Spleen (tissue), 11 donors: ENCODE data around the gene RBPJL. TPM values are rescaled to one million over a fixed set of nuclear protein-coding genes. Genes with fewer than 3 reads are reported as not detected.

Experiments used
- DNase-seq: peaks from one replicate; pipeline ENCODE4 v3.0.0-alpha.2; 2020
- H3K27ac ChIP-seq, 8 donors: fragments of 200-600 bp; sonication (generic) in 7 of 8; 1 replicate in 4 of 8; 2 replicates in 4 of 8; pipeline versions ENCODE4 v1.5.0 to v1.8.0; 2016 to 2021; ENCODE audit warnings: inconsistent platforms in 4 of 8, mild to moderate bottlenecking in 4 of 8, moderate library complexity in 1 of 8
- H3K27me3 ChIP-seq, 7 donors: fragments of 200-600 bp; sonication (generic) in 6 of 7; replicated peaks in 1 of 7; 1 replicate in 4 of 7; 2 replicates in 3 of 7; pipeline versions ENCODE4 v1.5.0 to v1.8.0; 2016 to 2021; ENCODE audit warnings: inconsistent platforms in 3 of 7, mild to moderate bottlenecking in 1 of 7
- H3K36me3 ChIP-seq, 6 donors: fragments of 200-600 bp; sonication (generic) in 5 of 6; 1 replicate in 4 of 6; 2 replicates in 2 of 6; pipeline versions ENCODE4 v1.5.0 to v1.8.0; 2016 to 2021; ENCODE audit warnings: inconsistent platforms in 2 of 6
- H3K4me1 ChIP-seq, 6 donors: fragments of 200-600 bp; sonication (generic) in 5 of 6; 1 replicate in 3 of 6; 2 replicates in 3 of 6; pipeline versions ENCODE4 v1.5.0 to v1.8.0; 2016 to 2021; ENCODE audit warnings: inconsistent platforms in 3 of 6
- H3K4me3 ChIP-seq, 8 donors: fragments of 200-600 bp; sonication (generic) in 7 of 8; 1 replicate in 4 of 8; 2 replicates in 4 of 8; pipeline versions ENCODE4 v1.5.0 to v1.8.0; 2016 to 2021; ENCODE audit warnings: inconsistent platforms in 4 of 8, mild to moderate bottlenecking in 4 of 8, moderate library complexity in 2 of 8
- H3K9me3 ChIP-seq, 8 donors: fragments of 200-600 bp; sonication (generic) in 7 of 8; 1 replicate in 4 of 8; 2 replicates in 4 of 8; pipeline versions ENCODE4 v1.5.0 to v1.8.0; 2016 to 2021; ENCODE audit warnings: inconsistent platforms in 4 of 8
- POLR2A ChIP-seq, 3 donors: fragments of 450-650 bp; IDR thresholded peaks; one replicate each; pipeline ENCODE4 v1.5.1; 2017; ENCODE audit warnings: antibody characterized with exemption in 3 of 3, mild to moderate bottlenecking in 1 of 3
- POLR2AphosphoS5 ChIP-seq, 3 donors: sonication (generic); formaldehyde crosslinking; IDR thresholded peaks; one replicate each; pipeline ENCODE4 v1.5.1; 2017; ENCODE audit warnings: antibody characterized with exemption in 3 of 3
- WGBS, 5 donors: extraction: QIAGEN DNeasy Blood & Tissue Kit in 3 of 5; methylation state at CpG; one replicate each; pipeline versions ENCODE4 v1.1.5 to v1.1.7; 2013 to 2018; 5-methylcytosine and 5-hydroxymethylcytosine counted together
- intact Hi-C: fragments of 100-400 bp; cut with DNase I; formaldehyde crosslinking; loops from one replicate; pipeline ENCODE4 v1.15.0; 2023; ENCODE audit warnings: low total_unique reads
- polyA plus RNA-seq, 3 donors: library from polyadenylated mRNA; stranded (reverse); fragments of 200-250 nt; gene quantifications; one replicate each; pipeline ENCODE4 v1.2.1, GENCODE V29; 2013
- total RNA-seq, 7 donors: library from RNA; depleted of rRNA in 3 of 7; stranded (reverse); fragments of >200 nt in 3 of 7; fragmentation: NEBNext Ultra II Directional in 4 of 7; extraction: Animal tissue kit (Norgen Biotek cat#: 25700) in 4 of 7; gene quantifications; one replicate each; pipeline versions ENCODE4 v1.1.0 to v1.2.1, GENCODE V29; 2016 to 2021
- TF ChIP-seq, protein P1 (sequence below), 11 experiments: fragments of 200-600 bp in 7 of 11; fragments of 450-650 bp in 4 of 11; sonication (generic) in 4 of 11; IDR thresholded peaks in 8 of 11; conservative IDR thresholded peaks in 3 of 11; 1 replicate in 7 of 11; 2 replicates in 4 of 11; pipeline versions ENCODE4 v1.4.0 to v1.8.0; 2016 to 2021; ENCODE audit warnings: antibody characterized with exemption in 11 of 11, inconsistent platforms in 4 of 11, mild to moderate bottlenecking in 1 of 11
- donor health status: healthy with polysubstance abuse.
- donor health status: DM: no; HTN: no; CAD: no; lungs with moderate emphysema.
- donor health status: DM: no; HTN: no; CAD: no.
- donor health status: Bipolar disorder and iron deficiency.
- donor health status: healthy.
- donor health status: DM: no; HTN: no; CAD: no.
- donor health status: DM: yes; HTN: yes; CAD: no.

The RBPJL gene
- total and polyA plus RNA-seq, 10 donors, result 0.05 to 0.09 TPM; not detected in 8

DNA sequence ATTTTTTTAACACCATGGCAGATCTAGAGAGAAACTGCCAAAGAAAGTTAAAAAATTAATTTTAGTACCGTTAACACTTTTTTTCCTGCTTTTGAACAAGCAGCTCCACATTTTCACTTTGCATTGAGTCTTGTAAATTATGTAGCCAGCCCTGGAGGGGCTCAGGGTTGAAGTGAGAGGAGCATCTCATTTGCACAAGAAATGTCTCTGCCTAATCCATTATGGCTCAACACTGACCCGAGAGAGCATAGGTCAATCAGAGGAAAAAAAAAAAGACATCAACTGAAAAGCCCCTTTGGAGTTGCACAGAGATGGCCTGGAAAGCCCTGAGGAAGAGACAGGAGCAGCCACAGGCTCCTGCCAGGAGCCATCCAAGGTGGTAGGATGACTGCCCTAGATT is 48.0 kb upstream of the RBPJL start:
- 46 to 62% (median 58%) methylated on average over 2 of the region's 2 CpGs for WGBS, 5 donors
- Histone ChIP-seq H3K36me3 (no peaks in the 10 kb centered on the region), H3K4me1 (peaks cover 0 to 17% (median 4%) of the 10 kb centered on the region in 6 donors), H3K4me3 (no peak overlapping the region), H3K27ac (no peak overlapping the region), H3K9me3 (no peaks in the 10 kb centered on the region), H3K27me3 (peaks cover 0 to 49% (median 0%) of the 10 kb centered on the region in 7 donors)
- intact Hi-C loops, result no loop called here
- DNase-seq, result no peak
- no peak for TF ChIP-seq POLR2AphosphoS5 (IDR thresholded peaks at IDR 0.05)
- TF ChIP-seq, protein P1, sequence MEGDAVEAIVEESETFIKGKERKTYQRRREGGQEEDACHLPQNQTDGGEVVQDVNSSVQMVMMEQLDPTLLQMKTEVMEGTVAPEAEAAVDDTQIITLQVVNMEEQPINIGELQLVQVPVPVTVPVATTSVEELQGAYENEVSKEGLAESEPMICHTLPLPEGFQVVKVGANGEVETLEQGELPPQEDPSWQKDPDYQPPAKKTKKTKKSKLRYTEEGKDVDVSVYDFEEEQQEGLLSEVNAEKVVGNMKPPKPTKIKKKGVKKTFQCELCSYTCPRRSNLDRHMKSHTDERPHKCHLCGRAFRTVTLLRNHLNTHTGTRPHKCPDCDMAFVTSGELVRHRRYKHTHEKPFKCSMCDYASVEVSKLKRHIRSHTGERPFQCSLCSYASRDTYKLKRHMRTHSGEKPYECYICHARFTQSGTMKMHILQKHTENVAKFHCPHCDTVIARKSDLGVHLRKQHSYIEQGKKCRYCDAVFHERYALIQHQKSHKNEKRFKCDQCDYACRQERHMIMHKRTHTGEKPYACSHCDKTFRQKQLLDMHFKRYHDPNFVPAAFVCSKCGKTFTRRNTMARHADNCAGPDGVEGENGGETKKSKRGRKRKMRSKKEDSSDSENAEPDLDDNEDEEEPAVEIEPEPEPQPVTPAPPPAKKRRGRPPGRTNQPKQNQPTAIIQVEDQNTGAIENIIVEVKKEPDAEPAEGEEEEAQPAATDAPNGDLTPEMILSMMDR (IDR thresholded peaks at IDR 0.05 in 8 of 11, conservative IDR thresholded peaks at IDR 0.05 in 3 of 11), result no peak
- TF ChIP-seq POLR2A (IDR thresholded peaks at IDR 0.05), result no peak

DNA sequence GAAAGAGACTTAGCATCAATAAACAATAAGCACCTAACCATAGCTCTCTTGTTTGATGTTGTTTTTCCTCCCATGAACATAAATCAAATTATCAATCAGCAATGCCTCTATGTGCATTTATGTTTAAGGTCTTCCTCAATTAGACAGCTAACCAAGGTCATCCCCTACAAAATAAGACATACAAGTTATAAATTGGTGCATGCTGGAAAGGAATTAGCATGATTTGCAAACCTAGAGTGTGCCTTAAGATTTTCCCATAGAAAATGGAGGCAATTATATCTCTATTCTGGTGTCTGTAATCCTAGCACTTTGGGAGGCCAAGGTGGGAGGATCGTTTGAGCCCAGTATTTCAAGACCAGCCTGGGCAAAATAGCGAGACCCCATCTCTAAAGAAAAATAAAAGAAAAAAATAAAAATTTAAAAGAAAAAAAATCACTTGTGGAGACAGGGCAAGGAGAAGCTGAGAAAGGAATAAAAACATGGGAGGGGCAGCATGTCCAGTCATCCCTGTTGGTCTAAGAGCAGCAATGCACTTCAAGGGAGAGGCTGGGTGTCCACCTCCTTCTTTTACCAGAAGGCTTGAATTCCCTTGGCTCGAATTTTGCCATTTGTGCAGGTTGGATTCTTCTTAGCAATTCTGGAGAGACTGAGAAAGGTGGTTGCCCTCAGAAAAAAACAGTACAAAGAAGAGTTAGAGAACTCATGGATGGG is 42.9 kb upstream of the RBPJL start:
- no peaks in the 10 kb centered on the region for H3K36me3 ChIP-seq
- no peak overlapping the region for H3K27ac ChIP-seq
- 67 to 82% (median 76%) methylated on average over 3 of the region's 3 CpGs for WGBS, 5 donors
- intact Hi-C loops, result no loop called here
- H3K27me3 ChIP-seq, result peaks cover 0 to 37% (median 0%) of the 10 kb centered on the region in 7 donors
- TF ChIP-seq POLR2AphosphoS5 (IDR thresholded peaks at IDR 0.05) (no peak), POLR2A (IDR thresholded peaks at IDR 0.05) (no peak)
- TF ChIP-seq, protein P1 (IDR thresholded peaks at IDR 0.05 in 8 of 11, conservative IDR thresholded peaks at IDR 0.05 in 3 of 11), result no peak
- DNase-seq, result no peak
- no peaks in the 10 kb centered on the region for H3K9me3 ChIP-seq
- H3K4me3 ChIP-seq, result no peak overlapping the region
- no peaks in the 10 kb centered on the region for H3K4me1 ChIP-seq

DNA sequence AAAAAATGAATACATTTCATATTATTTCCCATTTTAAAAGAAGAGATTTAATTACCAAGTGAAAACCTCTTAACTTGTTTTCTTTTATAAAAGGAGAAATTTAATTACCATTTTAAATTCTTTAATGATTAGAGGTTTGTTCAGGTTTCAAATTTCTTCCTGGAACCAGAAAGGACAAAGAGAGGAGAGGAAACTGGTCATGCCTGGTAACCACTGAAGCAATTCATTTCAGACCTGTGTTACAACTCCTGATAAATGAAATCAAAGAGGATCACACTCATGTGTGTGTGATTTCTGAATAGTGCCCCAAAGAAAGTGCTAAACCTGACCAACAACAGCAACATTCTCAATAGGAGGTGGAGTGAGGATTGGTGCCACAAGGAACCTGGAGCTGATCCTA is 39.7 kb upstream of the RBPJL start:
- H3K27ac ChIP-seq, result no peak overlapping the region
- no peak overlapping the region for H3K4me3 ChIP-seq
- intact Hi-C loops, result no loop called here
- no peak for DNase-seq
- no peaks in the 10 kb centered on the region for H3K9me3 ChIP-seq
- H3K36me3 ChIP-seq, result no peaks in the 10 kb centered on the region
- H3K4me1 ChIP-seq, result no peaks in the 10 kb centered on the region
- no peak for TF ChIP-seq POLR2A (IDR thresholded peaks at IDR 0.05)
- TF ChIP-seq, protein P1 (IDR thresholded peaks at IDR 0.05 in 8 of 11, conservative IDR thresholded peaks at IDR 0.05 in 3 of 11), result no peak
- no peak for TF ChIP-seq POLR2AphosphoS5 (IDR thresholded peaks at IDR 0.05)
- peaks cover 0 to 28% (median 0%) of the 10 kb centered on the region in 7 donors for H3K27me3 ChIP-seq

DNA sequence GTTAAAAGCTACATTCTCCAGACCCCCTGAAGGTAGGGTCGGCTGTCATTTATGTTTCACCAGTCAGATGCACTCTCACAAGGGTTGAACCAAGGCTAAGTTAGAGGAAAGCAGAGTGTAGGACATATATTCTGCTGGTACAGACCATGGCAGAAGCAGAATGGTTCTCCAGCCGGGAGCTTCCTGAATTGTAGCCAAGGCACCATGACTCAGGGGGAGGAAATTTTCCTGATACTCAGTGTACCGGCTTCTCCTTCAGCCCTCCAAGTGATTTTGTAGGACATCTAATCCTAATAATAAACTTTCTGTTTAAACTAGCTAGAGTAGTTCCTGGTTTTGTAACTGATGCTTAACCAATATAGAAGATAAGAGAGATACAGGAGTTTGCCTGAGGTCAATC is 38.1 kb upstream of the RBPJL start:
- H3K27ac ChIP-seq, result no peak overlapping the region
- WGBS, 5 donors, result 78 to 90% (median 87%) methylated on average over 3 of the region's 3 CpGs
- intact Hi-C loops, result no loop called here
- H3K27me3 ChIP-seq, result peaks cover 0 to 28% (median 0%) of the 10 kb centered on the region in 7 donors
- H3K4me1 ChIP-seq, result no peaks in the 10 kb centered on the region
- TF ChIP-seq, protein P1 (IDR thresholded peaks at IDR 0.05 in 8 of 11, conservative IDR thresholded peaks at IDR 0.05 in 3 of 11), result no peak
- TF ChIP-seq POLR2AphosphoS5 (IDR thresholded peaks at IDR 0.05) (no peak), POLR2A (IDR thresholded peaks at IDR 0.05) (no peak)
- no peaks in the 10 kb centered on the region for H3K36me3 ChIP-seq
- no peak overlapping the region for H3K4me3 ChIP-seq
- H3K9me3 ChIP-seq, result no peaks in the 10 kb centered on the region
- no peak for DNase-seq
